Stomach (tissue), 4 donors: ENCODE results near the gene ITGA6.

Source experiments
- POLR2A ChIP-seq, 4 donors: fragments of 450-650 bp; IDR thresholded peaks; one replicate each; pipeline ENCODE4 v1.6.1; 2016; ENCODE audit warnings: antibody characterized with exemption in 4 of 4, control low read depth in 2 of 4, mild to moderate bottlenecking in 1 of 4, moderate library complexity in 1 of 4
- POLR2AphosphoS5 ChIP-seq, 3 donors: sonication (generic); formaldehyde crosslinking; IDR thresholded peaks; one replicate each; pipeline ENCODE4 v1.6.1; 2016; ENCODE audit warnings: antibody characterized with exemption in 3 of 3

- TF ChIP-seq POLR2AphosphoS5 (IDR thresholded peaks at IDR 0.05) = no peak
- no peak for TF ChIP-seq POLR2A (IDR thresholded peaks at IDR 0.05)
Observed at GRCh38 chr2:172387361-172387760, 40.0 kb upstream of the ITGA6 start.
